Hepatocyte (in vitro differentiated cells): ENCODE results near the gene OOSP3.

Experiments used
- CTCF ChIP-seq: fragments of 200-600 bp; sonication (generic); IDR thresholded peaks from 2 replicates; pipeline ENCODE4 v1.5.1; 2016; ENCODE audit warnings: antibody characterized with exemption, mild to moderate bottlenecking; ENCODE audit not compliant: poor library complexity
- EZH2 ChIP-seq: fragments of 200-600 bp; sonication (generic); IDR thresholded peaks from 2 replicates; pipeline ENCODE4 v1.6.1; 2016; ENCODE audit warnings: antibody characterized with exemption, mild to moderate bottlenecking, borderline replicate concordance

GRCh38 chr11:59877784-59878183 lies 798 bp upstream of the OOSP3 start:
- TF ChIP-seq CTCF (no peak), EZH2 (no peak)
